NB4 (cell line): ENCODE data around the gene SLC30A4.

ENCODE experiments used
- POLR2A ChIP-seq: IDR thresholded peaks from 2 replicates; pipeline ENCODE4 v1.6.1; 2011; ENCODE audit warnings: mild to moderate bottlenecking; ENCODE audit not compliant: insufficient read length; ENCODE audit errors: extremely low read depth
- TF ChIP-seq, protein P1 (sequence below): IDR thresholded peaks from one replicate; pipeline ENCODE4 v1.5.1; 2012; ENCODE audit warnings: low read depth, low read length
- TF ChIP-seq, protein P2 (sequence below): IDR thresholded peaks from 2 replicates; pipeline ENCODE4 v1.6.1; 2011; ENCODE audit warnings: low read depth, low read length

DNA sequence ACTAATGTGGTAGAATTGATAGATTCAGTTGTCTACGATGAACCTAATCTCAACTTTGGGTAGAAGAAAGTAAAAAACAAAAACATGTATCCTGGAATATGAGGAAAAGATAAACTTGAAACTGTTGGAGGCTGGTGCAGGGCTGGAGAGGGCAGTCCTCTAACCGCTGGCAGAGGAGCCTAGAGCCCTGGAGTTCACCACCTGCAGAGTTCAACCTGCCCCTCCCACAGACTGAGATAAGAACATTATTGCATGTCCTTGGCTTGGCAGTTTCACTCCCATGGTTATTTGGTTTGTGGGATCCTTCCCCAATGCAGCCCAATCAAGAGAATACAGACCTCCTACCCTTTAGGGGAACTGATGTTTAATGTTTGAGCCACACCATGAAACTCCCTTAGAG lies 91.0 kb downstream of the SLC30A4 start:
- TF ChIP-seq, protein P1, sequence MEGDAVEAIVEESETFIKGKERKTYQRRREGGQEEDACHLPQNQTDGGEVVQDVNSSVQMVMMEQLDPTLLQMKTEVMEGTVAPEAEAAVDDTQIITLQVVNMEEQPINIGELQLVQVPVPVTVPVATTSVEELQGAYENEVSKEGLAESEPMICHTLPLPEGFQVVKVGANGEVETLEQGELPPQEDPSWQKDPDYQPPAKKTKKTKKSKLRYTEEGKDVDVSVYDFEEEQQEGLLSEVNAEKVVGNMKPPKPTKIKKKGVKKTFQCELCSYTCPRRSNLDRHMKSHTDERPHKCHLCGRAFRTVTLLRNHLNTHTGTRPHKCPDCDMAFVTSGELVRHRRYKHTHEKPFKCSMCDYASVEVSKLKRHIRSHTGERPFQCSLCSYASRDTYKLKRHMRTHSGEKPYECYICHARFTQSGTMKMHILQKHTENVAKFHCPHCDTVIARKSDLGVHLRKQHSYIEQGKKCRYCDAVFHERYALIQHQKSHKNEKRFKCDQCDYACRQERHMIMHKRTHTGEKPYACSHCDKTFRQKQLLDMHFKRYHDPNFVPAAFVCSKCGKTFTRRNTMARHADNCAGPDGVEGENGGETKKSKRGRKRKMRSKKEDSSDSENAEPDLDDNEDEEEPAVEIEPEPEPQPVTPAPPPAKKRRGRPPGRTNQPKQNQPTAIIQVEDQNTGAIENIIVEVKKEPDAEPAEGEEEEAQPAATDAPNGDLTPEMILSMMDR, result no peak
- TF ChIP-seq POLR2A, result no peak
- TF ChIP-seq, protein P2, sequence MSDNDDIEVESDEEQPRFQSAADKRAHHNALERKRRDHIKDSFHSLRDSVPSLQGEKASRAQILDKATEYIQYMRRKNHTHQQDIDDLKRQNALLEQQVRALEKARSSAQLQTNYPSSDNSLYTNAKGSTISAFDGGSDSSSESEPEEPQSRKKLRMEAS, result no peak
